ENCODE data around the gene SMYD3.

GRCh38 chr1:246506367-246506673 is 759 bp downstream of the SMYD3 start:
- TF ChIP-seq, protein P1, sequence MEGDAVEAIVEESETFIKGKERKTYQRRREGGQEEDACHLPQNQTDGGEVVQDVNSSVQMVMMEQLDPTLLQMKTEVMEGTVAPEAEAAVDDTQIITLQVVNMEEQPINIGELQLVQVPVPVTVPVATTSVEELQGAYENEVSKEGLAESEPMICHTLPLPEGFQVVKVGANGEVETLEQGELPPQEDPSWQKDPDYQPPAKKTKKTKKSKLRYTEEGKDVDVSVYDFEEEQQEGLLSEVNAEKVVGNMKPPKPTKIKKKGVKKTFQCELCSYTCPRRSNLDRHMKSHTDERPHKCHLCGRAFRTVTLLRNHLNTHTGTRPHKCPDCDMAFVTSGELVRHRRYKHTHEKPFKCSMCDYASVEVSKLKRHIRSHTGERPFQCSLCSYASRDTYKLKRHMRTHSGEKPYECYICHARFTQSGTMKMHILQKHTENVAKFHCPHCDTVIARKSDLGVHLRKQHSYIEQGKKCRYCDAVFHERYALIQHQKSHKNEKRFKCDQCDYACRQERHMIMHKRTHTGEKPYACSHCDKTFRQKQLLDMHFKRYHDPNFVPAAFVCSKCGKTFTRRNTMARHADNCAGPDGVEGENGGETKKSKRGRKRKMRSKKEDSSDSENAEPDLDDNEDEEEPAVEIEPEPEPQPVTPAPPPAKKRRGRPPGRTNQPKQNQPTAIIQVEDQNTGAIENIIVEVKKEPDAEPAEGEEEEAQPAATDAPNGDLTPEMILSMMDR (IDR thresholded peaks at IDR 0.05): no peak
- TF ChIP-seq POLR2A (IDR thresholded peaks at IDR 0.05): no peak
